Measurements from ENCODE around the gene PRDM16. TPM values are rescaled to one million over a fixed set of nuclear protein-coding genes. Genes with fewer than 3 reads are reported as not detected.

PRDM16 gene
- total and polyA plus RNA-seq, 2 of the 13 experiments (the other 11 are each of a cell fraction or from before 2014, with no cell fraction given), result 0.15 to 0.81 TPM

DNA sequence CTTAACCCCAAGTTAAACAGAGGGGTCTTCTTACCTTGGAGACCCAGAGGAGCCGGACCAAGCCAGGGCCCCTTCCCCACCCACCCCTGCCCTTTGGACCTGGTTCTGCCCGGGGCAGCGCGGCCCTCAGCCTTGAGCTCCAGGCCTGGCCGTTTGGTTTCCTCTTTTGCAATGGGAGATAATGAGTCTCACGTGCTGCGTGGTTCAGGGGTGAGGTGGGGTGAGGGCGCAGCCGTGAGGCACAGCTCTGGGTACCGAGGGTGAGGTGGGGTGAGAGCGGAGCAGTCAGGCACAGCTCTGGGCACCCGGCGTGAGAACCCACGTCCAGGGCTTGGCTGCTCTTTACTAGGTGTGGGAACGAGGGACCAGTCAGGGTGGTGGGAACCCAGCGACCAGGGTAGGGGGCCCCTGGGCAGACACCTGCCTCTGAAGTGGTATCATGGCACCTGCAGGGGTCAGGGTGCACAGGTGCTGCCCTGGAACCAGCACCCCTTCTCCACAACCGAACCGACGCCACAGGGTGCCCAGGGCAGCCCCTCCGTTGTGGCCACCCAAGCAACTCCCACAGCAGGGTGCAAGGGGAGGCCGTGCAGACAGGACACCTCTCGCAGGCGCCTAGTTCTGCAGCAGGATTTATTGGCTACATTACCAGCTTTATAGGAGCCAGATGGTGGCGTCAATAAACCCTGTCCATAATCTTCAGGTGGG, 182.2 kb downstream of the PRDM16 start (continued):
- TF ChIP-seq HBP1 (CRISPR knock-in tag; IDR thresholded peaks at IDR 0.05; ENCODE audit: low read depth), result no peak
- no peak for TF ChIP-seq ZNF326 (CRISPR knock-in tag; IDR thresholded peaks at IDR 0.05; ENCODE audit: borderline replicate concordance)
- TF ChIP-seq, protein P1, sequence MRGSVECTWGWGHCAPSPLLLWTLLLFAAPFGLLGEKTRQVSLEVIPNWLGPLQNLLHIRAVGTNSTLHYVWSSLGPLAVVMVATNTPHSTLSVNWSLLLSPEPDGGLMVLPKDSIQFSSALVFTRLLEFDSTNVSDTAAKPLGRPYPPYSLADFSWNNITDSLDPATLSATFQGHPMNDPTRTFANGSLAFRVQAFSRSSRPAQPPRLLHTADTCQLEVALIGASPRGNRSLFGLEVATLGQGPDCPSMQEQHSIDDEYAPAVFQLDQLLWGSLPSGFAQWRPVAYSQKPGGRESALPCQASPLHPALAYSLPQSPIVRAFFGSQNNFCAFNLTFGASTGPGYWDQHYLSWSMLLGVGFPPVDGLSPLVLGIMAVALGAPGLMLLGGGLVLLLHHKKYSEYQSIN (CRISPR knock-in tag; IDR thresholded peaks at IDR 0.05; ENCODE audit: borderline replicate concordance), result no peak
- no peak for TF ChIP-seq ERF (CRISPR knock-in tag; IDR thresholded peaks at IDR 0.05)
- no peak for TF ChIP-seq SETDB1 (CRISPR knock-in tag; IDR thresholded peaks at IDR 0.05; ENCODE audit: borderline replicate concordance)
- TF ChIP-seq HINFP (CRISPR knock-in tag; IDR thresholded peaks at IDR 0.05; ENCODE audit: low read depth), result no peak
- no peak for TF ChIP-seq ZNF7 (CRISPR knock-in tag; IDR thresholded peaks at IDR 0.05)
- TF ChIP-seq HOXD1 (CRISPR knock-in tag; IDR thresholded peaks at IDR 0.05), result no peak
- no peak for TF ChIP-seq ZNF34 (CRISPR knock-in tag; IDR thresholded peaks at IDR 0.05; ENCODE audit: borderline replicate concordance)
- TF ChIP-seq ZNF24 (IDR thresholded peaks at IDR 0.05), result no peak
- peak; percentile 30; the same call in 1 of the 2 replicates for TF ChIP-seq YEATS4 (CRISPR knock-in tag; IDR thresholded peaks at IDR 0.05; ENCODE audit: borderline replicate concordance)
- no peak for TF ChIP-seq E2F1 (CRISPR knock-in tag; IDR thresholded peaks at IDR 0.05)
- TF ChIP-seq CEBPG (CRISPR knock-in tag; IDR thresholded peaks at IDR 0.05), result peak; percentile 37; the same call in 1 of the 2 replicates
- 0 out of 2 replicates have a peak, but pooled peaks have one; percentile 10 for TF ChIP-seq TFDP1 (CRISPR knock-in tag; IDR thresholded peaks at IDR 0.05; ENCODE audit: borderline replicate concordance)
- TF ChIP-seq BRF2 (CRISPR knock-in tag; IDR thresholded peaks at IDR 0.05), result no peak
- no peak for TF ChIP-seq ZNF616 (CRISPR knock-in tag; IDR thresholded peaks at IDR 0.05; ENCODE audit: low read depth)
- TF ChIP-seq PAWR (CRISPR knock-in tag; IDR thresholded peaks at IDR 0.05; ENCODE audit: borderline replicate concordance), result no peak
- TF ChIP-seq MED1 (CRISPR knock-in tag; IDR thresholded peaks at IDR 0.05), result peak; percentile 82
- TF ChIP-seq CREB1 (IDR thresholded peaks at IDR 0.05), result no peak
- no peak; the same call in 1 of the 2 replicates for TF ChIP-seq CREB1 (CRISPR knock-in tag; IDR thresholded peaks at IDR 0.05)
- TF ChIP-seq ZNF382 (CRISPR knock-in tag; IDR thresholded peaks at IDR 0.05; ENCODE audit: borderline replicate concordance), result no peak
- TF ChIP-seq MEIS2 (CRISPR knock-in tag; IDR thresholded peaks at IDR 0.05), result 0 out of 2 replicates have a peak, but pooled peaks have one; percentile 39
- TF ChIP-seq ZNF468 (CRISPR knock-in tag; IDR thresholded peaks at IDR 0.05), result no peak
- no peak for TF ChIP-seq MLLT10 (CRISPR knock-in tag; IDR thresholded peaks at IDR 0.05)
